Progenitor cell of endocrine pancreas (in vitro differentiated cells): Measurements from ENCODE around the gene CD81. TPM values are rescaled to one million over a fixed set of nuclear protein-coding genes. Genes with fewer than 3 reads are reported as not detected.
"Not testable (repeated sequence)": the region's sequence is repeated elsewhere in the genome, so short reads cannot be mapped to it uniquely, and the experiment has no call there.

Experiments
- DNase-seq: peaks from one replicate; pipeline ENCODE4 v3.0.0; 2021; ENCODE audit warnings: low spot score; ENCODE audit not compliant: unreplicated experiment
- H3K27ac Mint-ChIP-seq: 2 replicates; pipeline ENCODE4 v1.8.0; 2021; ENCODE audit warnings: mild to moderate bottlenecking, moderate library complexity, mixed read lengths
- H3K27me3 Mint-ChIP-seq: 2 replicates; pipeline ENCODE4 v1.8.0; 2021; ENCODE audit warnings: mixed read lengths
- H3K36me3 Mint-ChIP-seq: 2 replicates; pipeline ENCODE4 v1.8.0; 2022; ENCODE audit warnings: mixed read lengths; ENCODE audit not compliant: insufficient read depth
- H3K4me1 Mint-ChIP-seq: 2 replicates; pipeline ENCODE4 v1.8.0; 2021; ENCODE audit warnings: low read depth, mixed read lengths
- H3K4me3 Mint-ChIP-seq: 2 replicates; pipeline ENCODE4 v1.8.0; 2021; ENCODE audit warnings: low read depth, mild to moderate bottlenecking, moderate library complexity, mixed read lengths
- H3K9me3 Mint-ChIP-seq: 2 replicates; pipeline ENCODE4 v1.8.0; 2021; ENCODE audit warnings: low read depth, mixed read lengths
- CTCF ChIP-seq: fragments of 200-600 bp; sonication (generic); IDR thresholded peaks from one replicate; pipeline ENCODE4 v1.5.0; 2021; ENCODE audit warnings: antibody characterized with exemption, mild to moderate bottlenecking; ENCODE audit not compliant: unreplicated experiment
- total RNA-seq: library from RNA; stranded (reverse); gene quantifications from 2 replicates; pipeline ENCODE4 v1.2.1, GENCODE V29; 2021

The CD81 gene
- total RNA-seq, 1 donor from 2014 or later: 166 TPM

DNA sequence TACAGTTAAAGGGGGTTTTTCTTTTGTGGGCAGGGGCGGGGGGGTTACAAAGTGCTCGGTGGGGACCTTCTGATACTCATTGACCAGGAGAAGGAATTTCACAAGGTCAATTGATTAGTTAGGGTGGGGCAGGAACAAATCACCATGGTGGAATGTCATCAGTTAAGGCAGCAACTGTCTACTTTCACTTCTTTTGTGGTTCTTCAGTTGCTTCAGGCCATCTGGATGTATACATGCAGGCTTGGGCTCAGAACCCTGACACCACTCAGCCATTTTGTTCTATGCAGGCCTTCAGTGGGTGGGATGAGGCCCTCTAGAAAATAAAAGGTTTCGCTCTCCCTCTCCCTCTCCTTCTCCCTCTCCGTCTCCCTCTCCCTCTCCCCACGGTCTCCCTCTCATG, 45.7 kb upstream of the CD81 start:
- peaks cover 11% of the 10 kb centered on the region for H3K9me3 Mint-ChIP-seq
- TF ChIP-seq CTCF: no peak
- peaks cover 22% of the 10 kb centered on the region for H3K27me3 Mint-ChIP-seq
- no peak overlapping the region for H3K4me3 Mint-ChIP-seq
- no peak for DNase-seq
- H3K4me1 Mint-ChIP-seq: no peaks in the 10 kb centered on the region
- H3K27ac Mint-ChIP-seq: no peak overlapping the region
- H3K36me3 Mint-ChIP-seq: peaks cover 7% of the 10 kb centered on the region

DNA sequence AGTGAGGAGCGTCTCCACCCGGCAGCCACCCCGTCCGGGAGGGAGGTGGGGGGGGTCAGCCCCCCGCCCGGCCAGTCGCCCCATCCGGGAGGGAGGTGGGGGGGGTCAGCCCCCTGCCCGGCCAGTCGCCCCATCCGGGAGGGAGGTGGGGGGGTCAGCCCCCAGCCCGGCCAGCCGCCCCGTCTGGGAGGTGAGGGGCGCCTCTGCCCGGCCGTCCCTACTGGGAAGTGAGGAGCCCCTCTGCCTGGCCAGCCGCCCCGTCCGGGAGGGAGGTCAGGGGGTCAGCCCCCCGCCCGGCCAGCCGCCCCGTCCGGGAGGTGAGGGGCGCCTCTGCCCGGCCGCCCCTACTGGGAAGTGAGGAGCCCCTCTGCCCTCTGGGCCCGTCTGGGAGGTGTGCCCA, 44.5 kb upstream of the CD81 start:
- Mint-ChIP-seq H3K27me3 (peaks cover 33% of the 10 kb centered on the region), H3K9me3 (peaks cover 11% of the 10 kb centered on the region)
- H3K27ac Mint-ChIP-seq, DNase-seq, H3K4me3 Mint-ChIP-seq, H3K36me3 Mint-ChIP-seq, H3K4me1 Mint-ChIP-seq: not testable (repeated sequence)

DNA sequence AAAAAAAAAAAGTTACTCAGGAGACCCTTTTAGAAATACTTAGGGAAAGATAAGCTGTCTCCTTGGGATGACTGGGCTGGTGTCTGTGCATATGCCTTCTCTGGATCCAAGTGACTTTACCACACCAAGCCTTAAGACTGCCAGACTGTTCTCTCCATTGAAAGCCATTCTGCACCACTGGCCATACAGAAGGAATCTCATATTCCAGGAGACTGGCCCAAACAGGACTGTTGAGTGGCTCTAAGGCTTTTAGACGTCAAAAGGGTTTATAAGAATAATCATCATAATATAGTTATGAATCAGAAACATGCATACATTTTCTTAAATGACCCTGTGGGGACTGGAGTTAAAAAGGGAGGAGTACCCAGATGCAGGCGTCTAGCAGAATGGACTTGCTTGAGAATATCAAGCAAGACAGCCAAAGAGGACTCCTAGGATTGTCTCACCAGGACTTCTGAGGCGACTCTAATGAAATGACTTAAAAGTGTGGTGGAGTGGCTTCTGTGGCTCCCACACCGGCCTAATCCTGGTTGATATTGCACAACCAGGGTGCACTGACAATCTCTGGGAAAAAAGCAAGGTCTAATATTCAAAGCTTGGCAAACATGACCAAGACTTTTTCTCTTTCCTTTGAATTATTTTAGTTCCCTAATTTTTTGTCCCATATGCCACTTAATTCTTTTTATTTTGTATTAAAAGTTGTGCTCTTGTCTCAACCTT, 43.5 kb upstream of the CD81 start:
- not testable (repeated sequence) for H3K36me3 Mint-ChIP-seq, H3K4me1 Mint-ChIP-seq, H3K27ac Mint-ChIP-seq, H3K4me3 Mint-ChIP-seq, DNase-seq
- Mint-ChIP-seq H3K27me3 (peaks cover 36% of the 10 kb centered on the region), H3K9me3 (peaks cover 11% of the 10 kb centered on the region)

DNA sequence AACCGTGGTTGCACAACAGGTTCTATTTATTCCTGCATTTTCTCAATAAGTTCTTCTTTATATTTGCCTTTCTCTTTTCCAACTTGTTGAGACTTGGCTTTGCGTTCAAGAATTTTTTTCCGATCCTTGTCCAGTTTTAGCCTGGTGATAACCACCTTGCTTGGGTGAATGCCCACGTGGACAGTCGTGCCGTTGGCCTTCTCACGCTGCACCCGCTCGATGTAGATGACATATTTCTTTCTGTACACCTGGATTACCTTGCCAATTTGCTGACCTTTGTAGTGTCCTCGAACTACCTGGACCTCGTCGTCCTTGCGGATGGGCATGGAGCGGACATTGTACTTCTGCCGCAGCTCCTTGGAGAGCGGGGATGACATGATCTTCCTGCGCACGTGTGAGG, 41.8 kb upstream of the CD81 start:
- not testable (repeated sequence) for H3K36me3 Mint-ChIP-seq, H3K4me1 Mint-ChIP-seq, DNase-seq, H3K4me3 Mint-ChIP-seq, H3K27ac Mint-ChIP-seq, H3K9me3 Mint-ChIP-seq
- peaks cover 44% of the 10 kb centered on the region for H3K27me3 Mint-ChIP-seq

DNA sequence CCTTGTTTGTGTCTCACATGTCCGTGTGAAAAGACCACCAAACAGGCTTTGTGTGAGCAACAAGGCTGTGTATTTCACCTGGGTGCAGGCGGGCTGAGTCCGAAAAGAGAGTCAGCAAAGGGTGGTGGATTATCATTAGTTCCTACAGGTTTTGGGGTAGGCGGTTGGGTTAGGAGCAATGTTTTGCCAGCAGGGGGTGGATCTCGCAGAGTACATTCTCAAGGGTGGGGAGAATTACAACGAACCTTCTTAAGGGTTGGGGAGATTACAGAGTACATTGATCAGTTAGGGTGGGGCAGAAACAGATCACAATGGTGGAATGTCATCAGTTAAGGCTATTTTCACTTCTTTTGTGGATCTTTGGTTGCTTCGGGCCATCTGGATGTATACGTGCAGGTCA, 38.4 kb upstream of the CD81 start:
- H3K36me3 Mint-ChIP-seq, H3K4me3 Mint-ChIP-seq, DNase-seq, H3K9me3 Mint-ChIP-seq, H3K4me1 Mint-ChIP-seq: not testable (repeated sequence)
- Mint-ChIP-seq H3K27me3 (peaks cover 64% of the 10 kb centered on the region), H3K27ac (peak overlapping the region; percentile 26)

GRCh38 chr11:2342557-2342956, 34.6 kb upstream of the CD81 start:
- Mint-ChIP-seq H3K27ac (no peak overlapping the region), H3K27me3 (peaks cover 54% of the 10 kb centered on the region), H3K4me1 (no peaks in the 10 kb centered on the region), H3K36me3 (no peaks in the 10 kb centered on the region), H3K4me3 (no peak overlapping the region), H3K9me3 (peaks cover 4% of the 10 kb centered on the region)
- no peak for TF ChIP-seq CTCF
- DNase-seq: no peak

GRCh38 chr11:2342981-2343380, 34.1 kb upstream of the CD81 start:
- H3K4me3 Mint-ChIP-seq: no peak overlapping the region
- TF ChIP-seq CTCF: no peak
- no peaks in the 10 kb centered on the region for H3K4me1 Mint-ChIP-seq
- no peaks in the 10 kb centered on the region for H3K36me3 Mint-ChIP-seq
- no peak overlapping the region for H3K27ac Mint-ChIP-seq
- no peak for DNase-seq
- peaks cover 50% of the 10 kb centered on the region for H3K27me3 Mint-ChIP-seq
- peaks cover 4% of the 10 kb centered on the region for H3K9me3 Mint-ChIP-seq
